ENCODE measurements around the gene TTC28. TPM values are rescaled to one million over a fixed set of nuclear protein-coding genes. Genes with fewer than 3 reads are reported as not detected.
A peak's percentile ranks its signal among the peaks of the same experiment; 100 is the strongest.
"Not testable (repeated sequence)": the region's sequence is repeated elsewhere in the genome, so short reads cannot be mapped to it uniquely, and the experiment has no call there.

Gene TTC28
- total RNA-seq, 1 donor from 2014 or later: 44.4 TPM

DNA sequence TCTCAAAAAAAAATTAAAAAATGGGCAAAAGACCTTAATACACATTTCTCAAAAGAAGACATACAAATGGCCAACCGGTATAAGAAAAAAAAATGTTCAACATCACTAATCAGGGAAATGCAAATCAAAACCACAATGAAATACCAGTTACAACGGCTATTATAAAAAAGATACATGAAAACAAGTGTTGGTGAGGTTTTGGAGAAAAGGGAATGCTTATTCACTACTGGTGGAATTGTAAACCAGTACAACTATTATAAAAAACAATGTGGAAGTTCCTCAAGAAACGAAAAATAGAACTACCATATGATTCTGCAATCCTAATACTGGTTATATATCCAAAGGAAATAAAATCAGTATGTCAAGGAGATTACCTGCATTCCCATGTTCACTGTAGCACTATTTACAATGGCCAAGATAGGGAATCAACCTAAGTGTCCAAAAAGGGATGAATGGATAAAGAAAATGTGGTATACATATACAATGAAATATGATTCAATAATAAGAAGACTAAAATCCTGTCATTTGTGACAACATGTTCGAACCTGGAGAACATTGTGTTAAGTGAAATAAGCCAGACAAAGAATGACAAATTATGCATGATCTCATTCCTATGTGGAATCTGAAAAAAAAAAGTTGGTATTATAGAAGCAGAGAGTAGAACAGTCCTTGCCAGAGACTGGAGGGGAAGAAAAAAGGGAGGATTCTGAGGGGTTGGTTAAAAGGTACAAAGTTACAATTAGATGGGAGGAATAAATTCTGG is 503.7 kb downstream of the TTC28 start:
- DNase-seq: no peak

- no peak for DNase-seq
These were observed 505.1 kb downstream of the TTC28 start for GRCh38 chr22:28174509-28174908.

DNA sequence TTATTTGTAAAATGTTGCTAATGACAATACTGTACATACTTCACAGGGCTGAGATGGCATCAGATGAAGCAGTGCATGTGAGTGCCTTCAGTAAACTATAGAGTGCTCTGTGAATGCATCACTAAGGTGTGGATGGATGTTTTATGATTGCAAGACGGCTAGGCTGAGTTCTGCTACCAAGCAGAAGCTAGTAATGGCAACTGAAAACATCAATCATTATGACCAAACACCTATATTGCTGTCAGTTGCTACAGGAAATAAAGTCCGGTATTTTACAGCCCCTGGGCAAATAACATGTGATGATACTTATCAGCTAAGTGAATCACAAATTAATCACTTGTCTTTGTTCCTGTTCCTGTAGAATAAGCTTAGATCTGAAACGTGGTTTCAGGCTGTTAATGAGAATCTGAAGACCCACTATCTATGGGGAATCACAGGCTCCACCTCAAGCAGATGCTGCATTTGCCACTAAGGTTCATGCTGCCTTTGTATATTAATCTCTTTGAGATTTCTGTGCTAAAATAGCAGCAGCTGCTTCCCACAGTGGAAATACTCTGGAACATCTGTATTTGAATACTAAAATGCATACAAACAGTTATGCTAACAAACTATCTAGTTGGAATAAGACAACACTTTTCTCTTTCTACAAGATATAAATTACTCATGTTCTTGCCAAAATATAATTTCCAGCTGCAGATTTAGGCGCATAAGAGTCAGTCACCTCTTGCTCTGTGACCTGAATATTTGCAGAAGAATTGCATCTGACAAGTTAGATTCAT is 506.6 kb downstream of the TTC28 start:
- DNase-seq: peak; percentile 31

GRCh38 chr22:28171712-28172111 is 507.9 kb downstream of the TTC28 start:
- DNase-seq: no peak

- DNase-seq: peak; percentile 45
These were observed 508.5 kb downstream of the TTC28 start for GRCh38 chr22:28171115-28171514.

GRCh38 chr22:28169314-28169713 is 510.3 kb downstream of the TTC28 start:
- not testable (repeated sequence) for DNase-seq

DNA sequence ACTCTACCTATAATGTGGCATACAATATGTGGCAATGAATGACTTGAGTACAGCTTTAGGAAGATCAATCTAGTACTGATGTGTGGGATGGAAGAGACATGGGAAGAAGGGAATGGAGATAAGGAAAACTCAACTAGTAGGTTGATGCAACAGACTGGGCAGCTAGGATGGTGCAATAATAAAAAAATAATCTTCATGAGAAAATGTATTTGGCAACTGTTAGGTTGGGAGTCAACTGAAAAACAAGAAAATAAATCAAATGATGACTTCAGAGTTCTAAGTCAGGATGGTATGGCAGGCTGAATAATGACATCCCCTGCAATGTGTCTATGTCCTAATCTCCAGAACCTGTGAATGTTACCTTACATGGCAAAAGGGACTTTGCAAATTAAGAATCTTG is 523.8 kb downstream of the TTC28 start:
- DNase-seq: no peak

- no peak for DNase-seq
These were observed 524.8 kb downstream of the TTC28 start for GRCh38 chr22:28154861-28155260.

DNA sequence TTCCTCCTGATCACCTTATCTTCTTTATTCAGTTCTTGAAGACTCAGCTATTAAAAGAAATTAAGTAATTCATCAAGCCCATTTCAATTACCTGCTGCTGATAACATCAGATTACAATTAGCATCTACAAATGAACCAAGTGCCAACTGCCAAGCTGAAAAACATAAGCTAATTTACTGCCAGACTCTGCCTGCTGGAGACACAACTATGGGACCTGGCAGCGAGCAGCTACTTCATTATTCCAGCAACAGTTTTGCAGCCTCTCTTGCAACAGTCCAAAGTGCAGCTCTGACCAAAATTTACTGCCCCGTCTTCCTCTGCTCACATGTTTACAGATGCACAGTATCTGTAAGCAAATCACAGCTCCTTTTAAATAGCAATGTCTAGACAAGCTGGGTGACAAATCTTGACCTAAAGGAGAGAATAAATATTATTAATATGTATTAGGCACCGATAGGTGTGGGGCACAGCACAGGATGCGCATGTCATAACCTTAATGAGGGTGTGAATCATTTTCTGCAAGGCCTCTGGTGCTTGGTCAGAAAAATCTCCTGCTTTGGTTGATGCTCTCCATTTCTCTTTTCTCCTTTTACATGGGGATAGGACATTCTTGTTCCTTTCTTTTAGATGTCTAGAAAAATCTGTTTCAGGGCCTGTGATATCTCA is 528.4 kb downstream of the TTC28 start:
- DNase-seq: no peak

GRCh38 chr22:28148816-28149465 is 530.7 kb downstream of the TTC28 start:
- DNase-seq: no peak

GRCh38 chr22:28147401-28147800 is 532.2 kb downstream of the TTC28 start:
- DNase-seq: no peak

DNA sequence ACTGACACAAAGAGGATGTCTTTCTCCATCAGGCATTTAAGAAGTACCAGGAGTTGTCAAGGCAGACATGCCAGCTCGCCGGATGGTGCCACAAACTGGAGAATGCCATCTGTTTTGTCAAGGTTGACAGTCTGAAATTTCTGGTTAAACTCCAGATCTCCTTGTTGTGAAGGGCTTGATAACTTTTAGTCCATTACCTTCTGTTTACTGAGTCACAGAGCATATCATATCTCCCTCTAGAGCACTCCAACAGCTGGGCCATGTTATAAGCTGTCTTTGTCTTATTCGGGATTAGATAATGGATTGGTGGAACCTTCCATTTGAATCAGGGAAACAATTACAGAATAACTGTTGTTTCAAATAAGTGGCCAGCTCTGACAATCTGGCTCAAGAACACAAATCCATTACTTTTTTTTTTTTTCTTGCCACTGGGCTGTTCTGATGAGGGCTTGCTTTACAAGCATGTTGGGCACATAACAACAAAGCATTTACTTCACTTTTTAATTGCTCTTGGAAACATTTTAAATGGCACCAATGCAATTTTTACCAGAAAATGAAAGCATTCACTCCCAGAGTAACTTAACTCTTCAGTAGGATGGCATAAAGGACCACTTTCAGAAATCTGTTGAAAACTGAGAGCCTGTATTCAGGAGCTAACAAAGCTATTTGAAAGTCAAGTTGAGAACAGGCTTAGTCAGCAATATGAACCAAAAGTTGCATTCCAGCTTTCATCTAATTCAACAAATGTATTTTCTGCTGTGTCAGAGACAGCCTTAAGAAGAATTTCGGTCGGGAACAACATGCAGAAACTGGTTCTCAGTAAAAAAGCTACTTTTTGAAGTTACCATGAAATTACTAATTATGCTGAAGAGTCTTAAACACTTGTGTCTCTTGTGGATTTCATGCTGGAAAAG is 533.0 kb downstream of the TTC28 start:
- DNase-seq: no peak

DNA sequence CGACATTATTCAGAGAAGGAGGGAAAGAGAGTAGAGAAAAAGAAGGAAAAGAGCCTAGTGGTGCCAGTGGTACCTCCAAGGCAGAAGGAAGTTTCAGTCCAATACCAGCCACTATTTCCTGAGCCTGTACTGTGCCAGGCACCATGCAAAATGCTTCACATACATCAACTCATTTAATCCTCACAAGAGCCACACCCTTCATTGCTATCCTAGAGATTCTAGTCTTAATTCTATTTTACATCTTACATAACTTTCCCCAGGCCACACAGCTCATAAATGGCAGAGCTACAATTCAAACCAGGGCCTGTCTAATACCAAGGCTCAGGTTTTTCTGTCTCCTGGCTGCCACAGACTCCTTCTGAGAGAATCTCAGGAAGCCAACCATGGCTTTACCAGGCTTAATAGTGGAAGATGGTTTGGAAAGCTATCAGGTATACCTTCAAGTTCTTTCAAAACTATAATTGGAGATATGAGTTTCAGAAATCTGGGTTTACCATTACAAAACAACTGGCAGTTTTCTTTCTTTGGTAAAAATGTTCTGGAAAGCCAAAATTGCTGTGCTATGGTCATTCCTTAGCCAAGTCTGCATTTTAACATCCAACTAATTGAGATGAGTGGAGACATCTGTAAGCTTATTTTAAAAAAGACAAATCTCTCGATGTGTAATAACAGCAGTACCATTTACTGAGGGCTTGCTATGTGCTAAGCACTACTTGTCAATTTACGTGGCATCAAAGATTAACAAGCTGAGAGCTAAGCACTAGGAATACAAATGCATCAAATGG is 535.5 kb downstream of the TTC28 start:
- no peak for DNase-seq

DNA sequence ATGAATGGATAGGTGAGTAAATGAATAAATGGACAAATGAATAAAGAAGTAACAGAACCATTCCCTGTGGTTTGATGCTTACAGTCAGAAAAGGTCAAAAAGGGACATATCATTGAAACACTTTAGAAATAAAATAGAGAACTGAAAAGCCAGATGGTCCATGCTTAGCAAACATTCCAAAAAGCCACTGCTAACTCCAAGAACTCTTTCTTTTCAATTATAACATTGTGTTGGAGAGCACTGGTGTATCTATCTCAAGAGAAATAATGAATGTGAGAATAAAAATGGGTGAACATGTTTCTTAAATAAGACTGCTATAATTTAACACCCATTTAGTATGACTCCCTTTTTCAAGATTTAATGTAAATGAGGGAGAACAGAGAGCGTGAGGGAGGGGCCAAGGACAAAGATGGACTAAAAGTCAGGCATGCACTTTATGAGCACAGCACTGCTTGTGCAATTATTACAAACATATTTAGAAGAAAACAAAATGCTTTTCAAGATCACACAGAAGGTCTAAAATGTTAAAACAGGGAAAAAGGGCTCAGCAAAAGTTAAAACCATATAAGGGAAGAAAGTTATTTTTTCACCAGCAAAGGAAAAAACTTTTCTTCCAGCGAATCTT is 536.3 kb downstream of the TTC28 start:
- no peak for DNase-seq

GRCh38 chr22:28142361-28142961 is 537.2 kb downstream of the TTC28 start:
- DNase-seq: no peak

DNA sequence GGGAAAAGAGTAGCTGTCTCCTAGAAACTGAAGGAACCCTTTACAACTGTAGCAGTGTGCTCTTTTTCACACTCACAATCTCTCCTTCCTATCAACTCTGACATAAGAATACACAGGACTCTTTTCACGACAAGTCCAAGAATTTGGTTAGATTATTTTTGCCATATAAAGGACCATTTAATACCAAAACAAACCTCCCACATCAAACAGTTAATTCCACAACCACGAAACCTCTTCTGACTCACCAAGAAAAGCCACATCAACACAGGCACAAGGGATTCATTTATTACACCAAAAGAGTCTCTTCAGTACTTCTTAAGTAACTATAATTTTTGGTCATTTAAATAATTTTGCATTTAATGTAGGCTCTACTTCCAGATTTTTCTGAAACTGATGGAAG is 538.0 kb downstream of the TTC28 start:
- DNase-seq: no peak

DNA sequence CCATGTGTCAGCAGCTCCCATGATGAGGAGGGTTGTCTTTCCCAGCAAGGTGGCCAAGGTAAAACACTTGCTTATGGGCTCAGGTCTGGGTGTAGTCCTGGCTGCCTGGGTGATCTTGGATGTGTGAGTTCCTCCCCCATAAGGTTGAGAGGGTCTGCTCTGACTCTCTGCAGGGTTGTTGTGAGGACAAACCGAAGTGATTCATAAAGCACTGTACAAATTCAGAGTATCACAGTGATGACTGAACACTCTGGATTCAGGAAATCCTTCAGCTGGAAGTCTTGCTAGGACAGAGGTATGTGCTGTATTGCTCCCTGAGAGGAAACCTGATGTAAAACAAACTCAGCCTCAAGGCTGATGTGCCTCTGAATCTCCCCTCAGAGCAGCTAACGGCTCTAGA is 539.7 kb downstream of the TTC28 start:
- peak; percentile 59 for DNase-seq

DNA sequence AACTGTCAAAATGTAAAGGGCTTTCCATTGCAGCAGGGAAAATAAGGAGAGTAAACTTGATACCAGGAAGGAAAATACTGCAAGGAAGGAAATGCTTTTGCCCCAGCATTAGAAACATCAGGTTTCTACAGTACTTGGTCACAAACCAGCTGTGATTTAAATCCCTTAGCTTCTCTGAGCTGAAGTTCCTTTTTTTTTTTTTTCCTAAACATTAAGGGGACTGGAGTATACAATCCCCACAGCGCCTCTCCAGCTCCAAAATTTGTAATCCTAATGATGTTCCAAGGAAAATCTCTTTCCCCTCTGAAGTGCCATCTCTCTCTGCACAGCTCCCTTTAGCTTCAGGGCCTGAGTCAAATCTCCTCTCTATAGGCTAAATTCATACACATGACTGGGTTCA is 540.1 kb downstream of the TTC28 start:
- no peak for DNase-seq

DNA sequence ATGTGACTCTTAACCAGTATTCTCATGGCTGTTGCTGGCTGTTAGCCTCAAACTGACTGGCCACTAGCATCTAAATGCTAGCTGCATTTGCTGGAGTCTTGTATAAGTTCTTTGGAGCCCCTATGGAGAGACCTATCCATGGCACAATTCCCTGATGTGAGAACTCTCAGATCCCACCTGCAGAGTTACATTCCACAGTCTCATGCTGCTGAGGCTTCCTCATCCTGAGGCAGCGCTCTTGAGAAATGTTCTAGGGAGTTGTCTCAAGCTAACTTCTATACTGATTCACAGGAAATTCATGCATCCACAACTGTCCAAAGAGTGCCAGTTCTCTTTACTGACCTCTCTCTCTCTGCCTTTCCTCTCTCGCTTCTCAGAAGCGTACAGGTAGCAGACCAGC is 542.6 kb downstream of the TTC28 start:
- DNase-seq: no peak

- no peak for DNase-seq
These were observed 547.2 kb downstream of the TTC28 start for GRCh38 chr22:28132466-28132865.
